Tibial nerve (tissue), 4 donors: ENCODE results near the gene KIF6. TPM values are rescaled to one million over a fixed set of nuclear protein-coding genes. Genes with fewer than 3 reads are reported as not detected.

Experiments
- DNase-seq, 2 donors: peaks; one replicate each; pipeline ENCODE4 v3.0.0-alpha.2; 2019; ENCODE audit warnings: low spot score in 2 of 2
- H3K27ac ChIP-seq, 4 donors: fragments of 200-600 bp; sonication (generic) in 3 of 4; one replicate each; pipeline ENCODE4 v1.5.1; 2017 to 2019; ENCODE audit warnings: mild to moderate bottlenecking in 1 of 4
- H3K27me3 ChIP-seq, 2 donors: fragments of 200-600 bp; sonication (generic) in 1 of 2; one replicate each; pipeline versions ENCODE4 v1.5.1 to v1.6.0; 2017 to 2019
- H3K36me3 ChIP-seq, 3 donors: fragments of 200-600 bp; sonication (generic); one replicate each; pipeline ENCODE4 v1.5.1; 2018 to 2019
- H3K4me1 ChIP-seq, 4 donors: fragments of 200-600 bp; sonication (generic) in 3 of 4; one replicate each; pipeline ENCODE4 v1.5.1; 2017 to 2019
- H3K4me3 ChIP-seq, 4 donors: fragments of 200-600 bp; sonication (generic) in 3 of 4; one replicate each; pipeline ENCODE4 v1.5.1; 2017 to 2019; ENCODE audit warnings: mild to moderate bottlenecking in 1 of 4, moderate library complexity in 1 of 4
- H3K9me3 ChIP-seq, 4 donors: fragments of 200-600 bp; sonication (generic) in 3 of 4; one replicate each; pipeline ENCODE4 v1.5.1; 2017 to 2019
- EP300 ChIP-seq, 2 donors: sonication (generic); formaldehyde crosslinking; IDR thresholded peaks; one replicate each; pipeline ENCODE4 v1.6.1; 2017; ENCODE audit warnings: antibody characterized with exemption in 2 of 2, mild to moderate bottlenecking in 1 of 2
- POLR2A ChIP-seq, 2 donors: fragments of 450-650 bp; IDR thresholded peaks; one replicate each; pipeline ENCODE4 v1.6.1; 2017; ENCODE audit warnings: antibody characterized with exemption in 2 of 2, mild to moderate bottlenecking in 2 of 2, moderate library complexity in 2 of 2
- WGBS, 2 donors: methylation state at CpG; one replicate each; pipeline ENCODE4 v1.1.5; 2018; 5-methylcytosine and 5-hydroxymethylcytosine counted together
- total RNA-seq, 4 donors: library from RNA; depleted of rRNA; stranded (reverse); fragments of >200 nt; gene quantifications; one replicate each; pipeline ENCODE4 v1.1.0, GENCODE V29; 2016
- TF ChIP-seq, protein P1 (sequence below), 5 experiments: fragments of 200-600 bp in 3 of 5; fragments of 450-650 bp in 2 of 5; sonication (generic) in 3 of 5; IDR thresholded peaks; one replicate each; pipeline ENCODE4 v1.5.1; 2016 to 2019; ENCODE audit warnings: antibody characterized with exemption in 5 of 5, mild to moderate bottlenecking in 3 of 5, moderate library complexity in 2 of 5

The KIF6 gene
- total RNA-seq, 4 donors from 2014 or later = 0.22 to 0.59 TPM; not detected in 2

DNA sequence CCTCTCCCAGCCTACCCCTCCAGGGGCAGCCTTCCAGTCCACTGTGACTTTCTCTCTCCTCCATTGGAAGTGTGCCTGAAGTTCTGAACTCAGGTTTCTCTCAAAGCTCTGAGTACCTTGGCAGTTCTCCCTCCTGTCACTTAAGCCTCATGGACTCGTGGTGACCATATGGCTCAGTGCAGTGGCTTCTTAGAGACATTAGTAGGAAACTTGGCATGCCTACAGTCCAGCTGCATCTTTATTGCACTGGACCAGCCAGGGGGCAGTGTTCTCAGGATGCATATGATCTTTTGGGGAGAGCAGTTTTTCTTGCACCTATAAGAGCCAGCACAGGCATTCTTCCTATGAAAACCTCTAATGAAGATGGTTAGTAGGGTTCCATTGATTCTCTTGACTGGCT is 355.2 kb downstream of the KIF6 start:
- WGBS, 2 donors = 46 to 50% methylated on average over 1 of the region's 1 CpG
- TF ChIP-seq, protein P1, sequence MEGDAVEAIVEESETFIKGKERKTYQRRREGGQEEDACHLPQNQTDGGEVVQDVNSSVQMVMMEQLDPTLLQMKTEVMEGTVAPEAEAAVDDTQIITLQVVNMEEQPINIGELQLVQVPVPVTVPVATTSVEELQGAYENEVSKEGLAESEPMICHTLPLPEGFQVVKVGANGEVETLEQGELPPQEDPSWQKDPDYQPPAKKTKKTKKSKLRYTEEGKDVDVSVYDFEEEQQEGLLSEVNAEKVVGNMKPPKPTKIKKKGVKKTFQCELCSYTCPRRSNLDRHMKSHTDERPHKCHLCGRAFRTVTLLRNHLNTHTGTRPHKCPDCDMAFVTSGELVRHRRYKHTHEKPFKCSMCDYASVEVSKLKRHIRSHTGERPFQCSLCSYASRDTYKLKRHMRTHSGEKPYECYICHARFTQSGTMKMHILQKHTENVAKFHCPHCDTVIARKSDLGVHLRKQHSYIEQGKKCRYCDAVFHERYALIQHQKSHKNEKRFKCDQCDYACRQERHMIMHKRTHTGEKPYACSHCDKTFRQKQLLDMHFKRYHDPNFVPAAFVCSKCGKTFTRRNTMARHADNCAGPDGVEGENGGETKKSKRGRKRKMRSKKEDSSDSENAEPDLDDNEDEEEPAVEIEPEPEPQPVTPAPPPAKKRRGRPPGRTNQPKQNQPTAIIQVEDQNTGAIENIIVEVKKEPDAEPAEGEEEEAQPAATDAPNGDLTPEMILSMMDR (IDR thresholded peaks at IDR 0.05) = no peak
- TF ChIP-seq POLR2A (IDR thresholded peaks at IDR 0.05) (no peak), EP300 (IDR thresholded peaks at IDR 0.05) (no peak)

DNA sequence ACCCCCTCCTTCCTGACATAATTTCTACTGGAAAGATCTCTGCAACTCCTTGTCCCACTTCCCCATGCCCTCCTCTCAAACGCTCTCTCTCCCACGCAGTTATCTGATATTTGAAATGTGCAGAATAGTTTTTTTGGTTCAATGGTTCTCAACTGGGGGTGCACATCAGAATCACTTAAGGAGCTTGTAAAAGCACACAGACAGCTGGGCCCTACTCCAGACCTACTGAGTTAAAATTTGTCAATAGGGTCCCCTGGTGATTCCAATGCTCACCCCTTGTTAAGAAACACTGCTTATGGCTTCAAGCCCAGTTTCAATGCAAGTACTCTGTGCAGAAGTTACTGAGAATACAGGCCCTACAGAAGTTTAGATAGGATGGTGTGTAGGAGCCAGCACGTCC is 357.5 kb downstream of the KIF6 start:
- Histone ChIP-seq H3K4me3 (no peak overlapping the region), H3K27me3 (no peaks in the 10 kb centered on the region), H3K27ac (no peak overlapping the region), H3K9me3 (no peaks in the 10 kb centered on the region), H3K4me1 (no peaks in the 10 kb centered on the region), H3K36me3 (no peaks in the 10 kb centered on the region)
- 81% methylated on average over 3 of the region's 3 CpGs for WGBS, 2 donors
- no peak for DNase-seq
- no peak for TF ChIP-seq EP300 (IDR thresholded peaks at IDR 0.05)
- no peak for TF ChIP-seq POLR2A (IDR thresholded peaks at IDR 0.05)
- TF ChIP-seq, protein P1 (IDR thresholded peaks at IDR 0.05) = no peak

More for the DNA sequence above, 355.2 kb downstream of the KIF6 start:
- Histone ChIP-seq H3K27ac (no peak overlapping the region), H3K36me3 (no peaks in the 10 kb centered on the region), H3K9me3 (no peaks in the 10 kb centered on the region), H3K4me1 (no peaks in the 10 kb centered on the region), H3K4me3 (no peak overlapping the region), H3K27me3 (no peaks in the 10 kb centered on the region)
- DNase-seq = no peak

DNA sequence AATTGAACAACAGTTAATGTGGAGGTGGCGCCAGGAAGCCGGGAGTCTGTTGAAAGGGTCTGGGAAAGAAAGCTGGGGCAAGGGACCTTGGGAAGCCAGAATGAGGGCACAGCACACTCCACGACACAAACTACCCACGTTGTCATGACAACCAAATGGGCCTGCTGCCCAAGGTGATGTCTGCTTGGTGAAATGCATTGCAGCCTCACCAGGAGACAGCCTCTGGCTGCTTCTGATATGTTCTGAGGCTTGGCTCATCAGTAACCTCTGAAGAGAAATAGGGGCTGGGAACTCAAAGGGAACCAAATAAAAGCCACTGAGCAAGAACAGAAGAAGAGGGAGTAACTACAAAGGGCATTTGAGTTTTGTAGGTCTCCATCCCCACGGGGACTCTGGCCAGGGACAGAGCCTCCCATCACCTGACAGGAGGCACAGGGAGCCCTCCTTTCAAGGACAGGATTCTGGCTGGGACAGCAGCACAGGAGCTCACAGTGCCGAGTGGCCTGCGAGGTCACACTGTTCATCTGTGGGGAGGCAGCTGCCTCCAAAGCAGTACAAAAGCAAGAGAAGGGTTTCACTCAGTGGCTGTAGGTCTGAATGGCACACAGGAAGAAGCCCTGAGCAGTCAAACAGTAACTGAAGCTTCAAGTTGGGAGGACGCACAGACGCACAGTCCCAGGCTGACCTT is 358.1 kb downstream of the KIF6 start:
- no peak for TF ChIP-seq EP300 (IDR thresholded peaks at IDR 0.05)
- TF ChIP-seq, protein P1 (IDR thresholded peaks at IDR 0.05) = no peak
- no peak for TF ChIP-seq POLR2A (IDR thresholded peaks at IDR 0.05)
- no peak overlapping the region for H3K4me3 ChIP-seq
- no peak overlapping the region for H3K27ac ChIP-seq
- DNase-seq = no peak
- no peaks in the 10 kb centered on the region for H3K9me3 ChIP-seq
- 63 to 69% methylated on average over 9 of the region's 9 CpGs for WGBS, 2 donors
- no peaks in the 10 kb centered on the region for H3K27me3 ChIP-seq
- no peaks in the 10 kb centered on the region for H3K36me3 ChIP-seq
- H3K4me1 ChIP-seq = peaks cover 0 to 5% (median 0%) of the 10 kb centered on the region in 4 donors

DNA sequence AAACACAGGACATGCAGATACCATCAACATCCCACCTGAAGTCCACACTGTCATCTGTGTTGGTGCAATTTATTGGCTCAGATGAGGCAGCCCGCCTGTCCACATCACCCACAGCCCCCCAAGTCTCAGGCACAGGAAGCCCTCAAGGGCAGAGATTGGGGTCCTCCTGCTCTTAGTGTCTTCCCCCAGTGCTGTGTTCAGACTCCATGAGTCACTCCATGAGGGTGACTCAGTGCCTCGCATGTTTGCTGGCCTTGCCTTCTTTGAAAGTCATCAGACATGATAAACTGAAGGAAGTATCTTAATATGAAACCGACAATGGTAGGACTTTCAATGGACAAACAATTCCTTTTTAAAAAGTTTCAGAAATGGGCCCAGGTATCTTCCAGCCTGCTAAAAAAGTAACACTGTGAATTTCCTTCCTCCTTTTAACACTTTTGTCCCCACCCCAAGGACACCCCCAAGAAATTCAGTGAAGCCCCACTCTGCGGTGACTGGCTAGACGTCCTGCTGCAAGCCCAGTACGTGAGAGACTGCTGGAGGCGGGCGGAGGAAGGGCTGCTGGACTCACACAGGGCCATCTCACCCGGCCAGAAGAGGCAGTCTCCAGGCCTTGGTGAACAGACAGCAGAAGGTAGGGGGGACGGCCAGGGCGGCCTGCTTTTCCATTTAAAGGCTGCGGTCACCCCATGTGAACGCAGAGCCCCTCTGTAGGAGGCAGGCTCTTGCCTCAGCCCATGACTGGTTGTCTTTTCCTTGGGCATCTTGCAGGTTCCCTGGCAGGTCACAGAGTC is 359.7 kb downstream of the KIF6 start:
- Histone ChIP-seq H3K4me3 (no peak overlapping the region), H3K9me3 (no peaks in the 10 kb centered on the region), H3K27ac (no peak overlapping the region), H3K36me3 (no peaks in the 10 kb centered on the region), H3K4me1 (peaks cover 0 to 10% (median 0%) of the 10 kb centered on the region in 4 donors), H3K27me3 (no peaks in the 10 kb centered on the region)
- WGBS, 2 donors = 91 to 94% methylated on average over 13 of the region's 13 CpGs
- TF ChIP-seq EP300 (IDR thresholded peaks at IDR 0.05) (no peak), POLR2A (IDR thresholded peaks at IDR 0.05) (no peak)
- TF ChIP-seq, protein P1 (IDR thresholded peaks at IDR 0.05) = no peak
- no peak for DNase-seq

GRCh38 chr6:39363280-39363679 is 361.9 kb downstream of the KIF6 start:
- Histone ChIP-seq H3K27me3 (no peaks in the 10 kb centered on the region), H3K9me3 (no peaks in the 10 kb centered on the region), H3K36me3 (no peaks in the 10 kb centered on the region), H3K4me1 (peaks cover 0 to 10% (median 0%) of the 10 kb centered on the region in 4 donors), H3K4me3 (no peak overlapping the region), H3K27ac (no peak overlapping the region)
- 90 to 91% methylated on average over 7 to 8 of the region's 8 CpGs for WGBS, 2 donors
- no peak for DNase-seq
- TF ChIP-seq, protein P1 (IDR thresholded peaks at IDR 0.05) = no peak
- TF ChIP-seq EP300 (IDR thresholded peaks at IDR 0.05) = no peak
- no peak for TF ChIP-seq POLR2A (IDR thresholded peaks at IDR 0.05)
